Liver (tissue), 3 donors: ENCODE results near the gene C6orf132.

Source experiments
- CTCF ChIP-seq: fragments of 150-350 bp; IDR thresholded peaks from 2 replicates; pipeline ENCODE4 v1.5.1; 2017; ENCODE audit warnings: improper control_type of control experiment, low read depth, low read length; ENCODE audit not compliant: missing input control
- FOXA1 ChIP-seq: IDR thresholded peaks from 2 replicates; pipeline ENCODE4 v1.6.1; 2016; ENCODE audit warnings: antibody characterized with exemption
- JUND ChIP-seq, 2 donors: IDR thresholded peaks; 2 replicates each; pipeline ENCODE4 v1.6.1; 2016; ENCODE audit warnings: antibody characterized with exemption in 2 of 2
- NR2F2 ChIP-seq: IDR thresholded peaks from 2 replicates; pipeline ENCODE4 v1.6.1; 2016; ENCODE audit warnings: antibody characterized with exemption
- RAD21 ChIP-seq, 2 donors: IDR thresholded peaks; 2 replicates each; pipeline ENCODE4 v1.6.1; 2016; ENCODE audit warnings: antibody characterized with exemption in 2 of 2, mild to moderate bottlenecking in 2 of 2
- REST ChIP-seq: IDR thresholded peaks from 2 replicates; pipeline ENCODE4 v1.6.1; 2016; ENCODE audit warnings: antibody characterized with exemption, mild to moderate bottlenecking
- SP1 ChIP-seq: IDR thresholded peaks from 2 replicates; pipeline ENCODE4 v1.6.1; 2018; ENCODE audit warnings: antibody characterized with exemption, mild to moderate bottlenecking
- TAF1 ChIP-seq: conservative IDR thresholded peaks from 2 replicates; pipeline ENCODE4 v1.6.1; 2016; ENCODE audit warnings: antibody characterized with exemption, mild to moderate bottlenecking
- donor health status: healthy.
- donor health status: healthy.

DNA sequence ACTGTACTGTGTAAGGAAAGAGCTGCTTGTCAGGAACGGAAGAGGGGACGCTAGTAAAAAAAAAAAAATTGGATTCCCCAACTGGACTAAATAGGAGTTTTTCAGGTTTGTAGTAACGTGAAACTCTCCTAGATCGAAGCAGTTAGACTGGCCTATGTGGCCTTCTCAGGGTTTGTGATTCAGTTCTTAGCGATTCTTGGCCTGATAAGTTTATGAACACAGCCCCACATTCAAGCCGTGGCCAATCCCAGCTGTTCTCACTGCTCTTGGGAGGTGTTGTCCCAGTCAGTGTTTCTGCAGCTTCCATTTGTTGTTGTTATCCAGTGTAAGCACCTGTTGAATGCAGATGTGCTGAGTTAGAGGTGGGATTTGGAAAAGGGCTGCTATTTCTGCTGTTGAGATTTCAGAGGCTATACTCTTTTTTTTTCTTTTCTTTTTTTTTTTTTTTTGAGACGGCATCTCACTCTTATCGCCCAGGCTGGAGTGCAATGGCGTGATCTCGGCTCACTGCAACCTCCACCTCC lies 62.4 kb downstream of the C6orf132 start:
- no peak for TF ChIP-seq TAF1
- TF ChIP-seq NR2F2 = no peak
- no peak for TF ChIP-seq RAD21 (IDR thresholded peaks at IDR 0.05)
- TF ChIP-seq FOXA1 = no peak
- no peak for TF ChIP-seq CTCF
- TF ChIP-seq JUND (IDR thresholded peaks at IDR 0.05) = no peak
- no peak for TF ChIP-seq SP1
- TF ChIP-seq REST = no peak
